Stimulated activated CD8-positive, alpha-beta memory T cell treated with anti-CD3 and anti-CD28 coated beads, Interleukin-15, amount 100 ng/mL, for 48 hours (primary cell): Measurements from ENCODE around the gene ADGRB3.
"Not testable (repeated sequence)": the region's sequence is repeated elsewhere in the genome, so short reads cannot be mapped to it uniquely, and the experiment has no call there.

Source experiments
- DNase-seq, 2 donors: peaks; one replicate each; pipeline ENCODE4 v3.0.0-alpha.2; 2020; ENCODE audit warnings: low read depth in 2 of 2

ADGRB3 gene

GRCh38 chr6:68649669-68650068, 14.6 kb downstream of the ADGRB3 start:
- DNase-seq = no peak

GRCh38 chr6:68650142-68650541, 15.1 kb downstream of the ADGRB3 start:
- DNase-seq = no peak

GRCh38 chr6:68651011-68651985, 16.2 kb downstream of the ADGRB3 start:
- DNase-seq = no peak

GRCh38 chr6:68652117-68652536, 17.0 kb downstream of the ADGRB3 start:
- DNase-seq = no peak

- no peak for DNase-seq
These were observed 18.1 kb downstream of the ADGRB3 start for GRCh38 chr6:68653074-68653705.

GRCh38 chr6:68653706-68654089, 18.6 kb downstream of the ADGRB3 start:
- DNase-seq = no peak

GRCh38 chr6:68654134-68654533, 19.1 kb downstream of the ADGRB3 start:
- DNase-seq = no peak

- DNase-seq = no peak
These were observed 19.9 kb downstream of the ADGRB3 start for GRCh38 chr6:68655028-68655427.

GRCh38 chr6:68657374-68658139, 22.5 kb downstream of the ADGRB3 start:
- no peak for DNase-seq

GRCh38 chr6:68658338-68658737, 23.3 kb downstream of the ADGRB3 start:
- DNase-seq = no peak

GRCh38 chr6:68673255-68673654, 38.2 kb downstream of the ADGRB3 start:
- no peak for DNase-seq

GRCh38 chr6:68675548-68675947, 40.5 kb downstream of the ADGRB3 start:
- DNase-seq = no peak

GRCh38 chr6:68676094-68676493, 41.0 kb downstream of the ADGRB3 start:
- not testable (repeated sequence) for DNase-seq

GRCh38 chr6:68677058-68677457, 42.0 kb downstream of the ADGRB3 start:
- DNase-seq = no peak

- no peak for DNase-seq
These were observed 44.3 kb downstream of the ADGRB3 start for GRCh38 chr6:68679399-68679798.

GRCh38 chr6:68680264-68680663, 45.2 kb downstream of the ADGRB3 start:
- DNase-seq = no peak

- no peak for DNase-seq
These were observed 54.8 kb downstream of the ADGRB3 start for GRCh38 chr6:68689910-68690309.

GRCh38 chr6:68691120-68691519, 56.0 kb downstream of the ADGRB3 start:
- no peak for DNase-seq

GRCh38 chr6:68693271-68693670, 58.2 kb downstream of the ADGRB3 start:
- DNase-seq = no peak

GRCh38 chr6:68695403-68695802, 60.3 kb downstream of the ADGRB3 start:
- no peak for DNase-seq

- DNase-seq = no peak
These were observed 60.8 kb downstream of the ADGRB3 start for GRCh38 chr6:68695838-68696237.

GRCh38 chr6:68697394-68697793, 62.3 kb downstream of the ADGRB3 start:
- DNase-seq = no peak
